ENCODE measurements around the gene TLCD3B.

TLCD3B gene

GRCh38 chr16:30025156-30025555, 5.9 kb downstream of the TLCD3B start:
- TF ChIP-seq CTCF (IDR thresholded peaks at IDR 0.05; ENCODE audit: insufficient read depth, low read length) (no peak), POLR2AphosphoS5 (IDR thresholded peaks at IDR 0.05; ENCODE audit: low read depth) (no peak), SPI1 (IDR thresholded peaks at IDR 0.05; ENCODE audit: borderline replicate concordance, low read depth) (no peak), GABPA (IDR thresholded peaks at IDR 0.05; ENCODE audit: low read depth) (no peak)
- TF ChIP-seq, protein P1, sequence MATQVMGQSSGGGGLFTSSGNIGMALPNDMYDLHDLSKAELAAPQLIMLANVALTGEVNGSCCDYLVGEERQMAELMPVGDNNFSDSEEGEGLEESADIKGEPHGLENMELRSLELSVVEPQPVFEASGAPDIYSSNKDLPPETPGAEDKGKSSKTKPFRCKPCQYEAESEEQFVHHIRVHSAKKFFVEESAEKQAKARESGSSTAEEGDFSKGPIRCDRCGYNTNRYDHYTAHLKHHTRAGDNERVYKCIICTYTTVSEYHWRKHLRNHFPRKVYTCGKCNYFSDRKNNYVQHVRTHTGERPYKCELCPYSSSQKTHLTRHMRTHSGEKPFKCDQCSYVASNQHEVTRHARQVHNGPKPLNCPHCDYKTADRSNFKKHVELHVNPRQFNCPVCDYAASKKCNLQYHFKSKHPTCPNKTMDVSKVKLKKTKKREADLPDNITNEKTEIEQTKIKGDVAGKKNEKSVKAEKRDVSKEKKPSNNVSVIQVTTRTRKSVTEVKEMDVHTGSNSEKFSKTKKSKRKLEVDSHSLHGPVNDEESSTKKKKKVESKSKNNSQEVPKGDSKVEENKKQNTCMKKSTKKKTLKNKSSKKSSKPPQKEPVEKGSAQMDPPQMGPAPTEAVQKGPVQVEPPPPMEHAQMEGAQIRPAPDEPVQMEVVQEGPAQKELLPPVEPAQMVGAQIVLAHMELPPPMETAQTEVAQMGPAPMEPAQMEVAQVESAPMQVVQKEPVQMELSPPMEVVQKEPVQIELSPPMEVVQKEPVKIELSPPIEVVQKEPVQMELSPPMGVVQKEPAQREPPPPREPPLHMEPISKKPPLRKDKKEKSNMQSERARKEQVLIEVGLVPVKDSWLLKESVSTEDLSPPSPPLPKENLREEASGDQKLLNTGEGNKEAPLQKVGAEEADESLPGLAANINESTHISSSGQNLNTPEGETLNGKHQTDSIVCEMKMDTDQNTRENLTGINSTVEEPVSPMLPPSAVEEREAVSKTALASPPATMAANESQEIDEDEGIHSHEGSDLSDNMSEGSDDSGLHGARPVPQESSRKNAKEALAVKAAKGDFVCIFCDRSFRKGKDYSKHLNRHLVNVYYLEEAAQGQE (IDR thresholded peaks at IDR 0.05; ENCODE audit: insufficient replicate concordance, low read depth): no peak
- no peak overlapping the region for H3K27ac ChIP-seq (replicated peaks)
- DNase-seq (ENCODE audit: low read depth in 1 of 2, low spot score in 1 of 2): no peak
- no peak overlapping the region for H3K4me3 ChIP-seq (replicated peaks; ENCODE audit: insufficient read depth, low read length)
- peaks cover 48% of the 10 kb centered on the region for H3K27me3 ChIP-seq (ENCODE audit: insufficient read depth, poor library complexity, severe bottlenecking)

DNA sequence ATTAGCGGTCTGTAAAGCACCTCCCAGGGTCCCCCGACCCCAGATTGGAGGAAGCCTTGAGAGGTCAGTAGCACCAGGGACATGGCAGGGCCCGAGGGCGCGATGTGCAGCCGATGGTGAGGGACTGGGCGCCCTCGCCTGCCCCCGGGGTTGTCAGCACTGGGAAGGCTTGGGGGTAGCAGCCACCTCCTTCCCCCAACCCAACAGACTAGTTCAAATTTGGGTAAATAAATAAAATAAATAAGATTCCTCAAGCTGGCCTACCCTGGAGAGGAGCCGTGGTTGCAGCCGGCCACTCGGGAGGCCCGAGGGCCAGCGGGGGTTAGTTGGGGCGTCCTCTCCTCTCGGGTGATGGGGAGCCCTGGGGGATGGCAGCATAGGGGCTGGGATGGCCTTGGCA, 6.6 kb downstream of the TLCD3B start:
- DNase-seq (ENCODE audit: low read depth in 1 of 2, low spot score in 1 of 2): no peak
- TF ChIP-seq SPI1 (IDR thresholded peaks at IDR 0.05; ENCODE audit: borderline replicate concordance, low read depth) (no peak), GABPA (IDR thresholded peaks at IDR 0.05; ENCODE audit: low read depth) (no peak), POLR2AphosphoS5 (IDR thresholded peaks at IDR 0.05; ENCODE audit: low read depth) (no peak), CTCF (IDR thresholded peaks at IDR 0.05; ENCODE audit: insufficient read depth, low read length) (no peak)
- TF ChIP-seq, protein P1 (IDR thresholded peaks at IDR 0.05; ENCODE audit: insufficient replicate concordance, low read depth): no peak
- Histone ChIP-seq H3K27ac (replicated peaks) (no peak overlapping the region), H3K27me3 (ENCODE audit: insufficient read depth, poor library complexity, severe bottlenecking) (peaks cover 41% of the 10 kb centered on the region), H3K4me3 (replicated peaks; ENCODE audit: insufficient read depth, low read length) (no peak overlapping the region)

DNA sequence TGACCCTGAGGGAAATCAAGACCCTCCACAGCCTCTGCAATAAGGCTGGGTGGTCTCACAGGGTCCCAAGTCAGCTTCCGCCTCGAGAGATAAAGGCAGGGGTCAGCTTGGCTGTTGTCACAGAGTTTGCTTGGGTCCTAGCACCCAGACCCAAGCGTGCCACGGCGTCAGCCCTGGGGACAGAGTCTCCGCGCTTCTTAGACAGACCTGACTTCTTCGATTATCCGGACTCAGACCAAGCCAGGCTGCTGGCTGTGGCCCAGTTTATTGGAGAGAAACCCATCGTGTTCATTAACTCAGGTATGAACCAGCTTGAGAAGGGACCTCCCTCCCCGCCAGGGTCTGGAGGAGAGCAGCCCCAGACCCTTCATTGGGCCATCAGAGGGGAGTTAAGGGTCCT, 7.5 kb downstream of the TLCD3B start:
- Histone ChIP-seq H3K4me3 (replicated peaks; ENCODE audit: insufficient read depth, low read length) (no peak overlapping the region), H3K27ac (replicated peaks) (no peak overlapping the region), H3K27me3 (ENCODE audit: insufficient read depth, poor library complexity, severe bottlenecking) (peaks cover 34% of the 10 kb centered on the region)
- DNase-seq (ENCODE audit: low read depth in 1 of 2, low spot score in 1 of 2): no peak
- TF ChIP-seq, protein P1 (IDR thresholded peaks at IDR 0.05; ENCODE audit: insufficient replicate concordance, low read depth): no peak
- TF ChIP-seq GABPA (IDR thresholded peaks at IDR 0.05; ENCODE audit: low read depth) (no peak), SPI1 (IDR thresholded peaks at IDR 0.05; ENCODE audit: borderline replicate concordance, low read depth) (no peak), POLR2AphosphoS5 (IDR thresholded peaks at IDR 0.05; ENCODE audit: low read depth) (no peak), CTCF (IDR thresholded peaks at IDR 0.05; ENCODE audit: insufficient read depth, low read length) (no peak)

All from HL-60 (cell line).